ENCODE results near the gene MRFAP1L1. TPM values are rescaled to one million over a fixed set of nuclear protein-coding genes. Genes with fewer than 3 reads are reported as not detected.

The MRFAP1L1 gene
- total RNA-seq, 1 donor from 2014 or later = 48.8 TPM

DNA sequence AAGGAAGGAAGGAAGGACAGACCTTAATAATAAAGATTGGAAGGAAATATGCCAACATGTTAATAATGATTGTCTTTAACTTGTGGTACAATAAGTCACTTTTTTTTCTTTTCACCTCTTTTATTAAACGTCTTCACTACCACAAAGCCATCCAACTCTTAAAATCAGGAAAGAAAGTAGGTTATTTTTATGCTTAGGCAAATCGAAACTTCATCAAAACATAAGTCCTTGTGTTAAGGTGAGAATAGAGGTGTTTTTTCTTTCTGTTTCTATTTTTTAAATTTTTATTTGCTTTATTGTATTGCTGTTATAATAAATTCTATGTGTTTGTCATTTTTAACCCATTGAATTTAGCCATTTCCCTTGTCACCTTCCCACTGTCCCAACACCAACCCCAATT is 32.8 kb upstream of the MRFAP1L1 start:
- ATAC-seq (no peak), DNase-seq (no peak)
- no peak overlapping the region for H3K4me3 ChIP-seq
- H3K27ac ChIP-seq = no peak overlapping the region
- no peaks in the 10 kb centered on the region for H3K36me3 ChIP-seq
- peaks cover 4% of the 10 kb centered on the region for H3K4me1 ChIP-seq
- intact Hi-C loops (cut with DNase I) = no loop called here
- H3K27me3 ChIP-seq (ENCODE audit: low read depth) = no peaks in the 10 kb centered on the region
- H3K9me3 ChIP-seq = no peaks in the 10 kb centered on the region
- TF ChIP-seq, protein P1, sequence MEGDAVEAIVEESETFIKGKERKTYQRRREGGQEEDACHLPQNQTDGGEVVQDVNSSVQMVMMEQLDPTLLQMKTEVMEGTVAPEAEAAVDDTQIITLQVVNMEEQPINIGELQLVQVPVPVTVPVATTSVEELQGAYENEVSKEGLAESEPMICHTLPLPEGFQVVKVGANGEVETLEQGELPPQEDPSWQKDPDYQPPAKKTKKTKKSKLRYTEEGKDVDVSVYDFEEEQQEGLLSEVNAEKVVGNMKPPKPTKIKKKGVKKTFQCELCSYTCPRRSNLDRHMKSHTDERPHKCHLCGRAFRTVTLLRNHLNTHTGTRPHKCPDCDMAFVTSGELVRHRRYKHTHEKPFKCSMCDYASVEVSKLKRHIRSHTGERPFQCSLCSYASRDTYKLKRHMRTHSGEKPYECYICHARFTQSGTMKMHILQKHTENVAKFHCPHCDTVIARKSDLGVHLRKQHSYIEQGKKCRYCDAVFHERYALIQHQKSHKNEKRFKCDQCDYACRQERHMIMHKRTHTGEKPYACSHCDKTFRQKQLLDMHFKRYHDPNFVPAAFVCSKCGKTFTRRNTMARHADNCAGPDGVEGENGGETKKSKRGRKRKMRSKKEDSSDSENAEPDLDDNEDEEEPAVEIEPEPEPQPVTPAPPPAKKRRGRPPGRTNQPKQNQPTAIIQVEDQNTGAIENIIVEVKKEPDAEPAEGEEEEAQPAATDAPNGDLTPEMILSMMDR (IDR thresholded peaks at IDR 0.05) = no peak

DNA sequence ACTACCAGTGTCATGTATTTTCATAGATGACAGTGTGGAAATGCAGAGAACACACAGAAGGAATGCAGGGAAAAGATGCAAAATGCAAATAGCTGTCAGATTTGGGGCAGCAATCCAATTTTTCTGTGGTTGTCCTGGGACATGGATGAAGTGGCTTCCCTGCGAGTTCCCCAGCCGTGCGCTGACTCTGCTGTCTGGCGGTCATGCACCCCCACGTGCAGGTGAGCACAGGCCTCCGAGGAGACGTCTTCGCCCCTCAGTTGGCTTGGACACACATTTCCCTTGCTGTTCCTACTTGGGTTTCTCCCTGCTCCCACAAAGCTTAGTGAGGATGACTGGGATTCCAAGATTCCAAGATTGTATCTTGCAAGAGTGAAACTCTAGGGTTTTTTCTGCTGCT is 30.7 kb upstream of the MRFAP1L1 start:
- TF ChIP-seq, protein P1 (IDR thresholded peaks at IDR 0.05) = no peak
- no peak overlapping the region for H3K4me3 ChIP-seq
- DNase-seq (no peak), ATAC-seq (no peak)
- intact Hi-C loops (cut with DNase I) = no loop called here
- no peaks in the 10 kb centered on the region for H3K36me3 ChIP-seq
- H3K4me1 ChIP-seq = no peaks in the 10 kb centered on the region
- H3K27me3 ChIP-seq (ENCODE audit: low read depth) = no peaks in the 10 kb centered on the region
- no peaks in the 10 kb centered on the region for H3K9me3 ChIP-seq
- H3K27ac ChIP-seq = no peak overlapping the region

DNA sequence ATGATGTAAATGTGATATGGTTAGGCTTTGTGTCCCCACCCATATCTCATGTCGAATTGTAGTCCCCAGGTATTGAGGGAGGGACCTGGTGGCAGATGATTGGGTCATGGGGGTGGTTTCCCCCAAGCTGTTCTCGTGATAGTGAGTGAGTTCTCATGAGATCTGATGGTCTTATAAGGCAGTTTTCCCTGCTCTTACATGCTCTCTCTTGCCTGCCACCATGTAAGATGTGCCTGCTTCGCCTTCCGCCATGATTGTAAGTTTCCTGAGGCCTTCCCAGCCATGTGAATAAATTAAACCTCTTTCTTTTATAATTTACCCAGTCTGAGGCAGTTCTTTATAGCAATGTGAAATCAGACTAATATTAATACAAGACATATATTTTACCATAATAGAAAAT is 30.3 kb upstream of the MRFAP1L1 start:
- Histone ChIP-seq H3K27ac (no peak overlapping the region), H3K4me3 (no peak overlapping the region), H3K36me3 (no peaks in the 10 kb centered on the region), H3K4me1 (no peaks in the 10 kb centered on the region), H3K9me3 (no peaks in the 10 kb centered on the region), H3K27me3 (ENCODE audit: low read depth) (no peaks in the 10 kb centered on the region)
- ATAC-seq (no peak), DNase-seq (no peak)
- intact Hi-C loops (cut with DNase I) = no loop called here
- TF ChIP-seq, protein P1 (IDR thresholded peaks at IDR 0.05) = no peak

DNA sequence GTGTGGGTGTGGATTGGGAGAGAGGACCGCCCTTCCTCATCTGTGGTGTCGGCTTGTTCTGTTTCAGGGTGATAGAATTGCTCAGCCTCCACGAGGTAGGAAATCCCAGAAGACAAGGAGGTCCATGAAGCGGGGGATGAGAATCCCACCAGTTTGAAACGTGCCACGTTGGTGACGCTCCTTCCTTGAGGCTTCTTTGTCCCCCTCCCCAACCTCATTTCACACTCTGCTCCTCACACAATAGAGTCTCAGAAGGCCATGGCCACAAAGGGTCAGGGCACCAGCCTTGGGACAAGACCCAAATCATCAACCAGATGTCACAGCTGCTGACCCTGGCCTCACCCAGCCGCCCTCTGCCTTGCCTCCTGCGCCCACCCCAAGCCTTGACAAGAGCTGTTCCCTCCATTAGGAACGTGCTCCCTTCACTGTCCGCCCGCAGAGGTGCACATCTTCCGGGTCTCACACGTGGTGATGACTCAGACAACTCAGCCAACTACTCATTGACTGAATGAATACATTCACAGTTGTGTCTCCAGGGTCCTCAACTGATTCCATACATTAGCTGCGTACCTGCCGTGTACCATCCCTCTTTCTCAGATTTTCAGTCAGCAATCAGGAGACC is 24.6 kb upstream of the MRFAP1L1 start:
- Histone ChIP-seq H3K27ac (no peak overlapping the region), H3K36me3 (no peaks in the 10 kb centered on the region), H3K4me3 (no peak overlapping the region), H3K27me3 (ENCODE audit: low read depth) (no peaks in the 10 kb centered on the region), H3K9me3 (no peaks in the 10 kb centered on the region), H3K4me1 (peaks cover 14% of the 10 kb centered on the region)
- DNase-seq (no peak), ATAC-seq (peak in 1 of 2 donors; percentile 31)
- TF ChIP-seq, protein P1 (IDR thresholded peaks at IDR 0.05) = no peak
- intact Hi-C loops (cut with DNase I) = no loop called here

DNA sequence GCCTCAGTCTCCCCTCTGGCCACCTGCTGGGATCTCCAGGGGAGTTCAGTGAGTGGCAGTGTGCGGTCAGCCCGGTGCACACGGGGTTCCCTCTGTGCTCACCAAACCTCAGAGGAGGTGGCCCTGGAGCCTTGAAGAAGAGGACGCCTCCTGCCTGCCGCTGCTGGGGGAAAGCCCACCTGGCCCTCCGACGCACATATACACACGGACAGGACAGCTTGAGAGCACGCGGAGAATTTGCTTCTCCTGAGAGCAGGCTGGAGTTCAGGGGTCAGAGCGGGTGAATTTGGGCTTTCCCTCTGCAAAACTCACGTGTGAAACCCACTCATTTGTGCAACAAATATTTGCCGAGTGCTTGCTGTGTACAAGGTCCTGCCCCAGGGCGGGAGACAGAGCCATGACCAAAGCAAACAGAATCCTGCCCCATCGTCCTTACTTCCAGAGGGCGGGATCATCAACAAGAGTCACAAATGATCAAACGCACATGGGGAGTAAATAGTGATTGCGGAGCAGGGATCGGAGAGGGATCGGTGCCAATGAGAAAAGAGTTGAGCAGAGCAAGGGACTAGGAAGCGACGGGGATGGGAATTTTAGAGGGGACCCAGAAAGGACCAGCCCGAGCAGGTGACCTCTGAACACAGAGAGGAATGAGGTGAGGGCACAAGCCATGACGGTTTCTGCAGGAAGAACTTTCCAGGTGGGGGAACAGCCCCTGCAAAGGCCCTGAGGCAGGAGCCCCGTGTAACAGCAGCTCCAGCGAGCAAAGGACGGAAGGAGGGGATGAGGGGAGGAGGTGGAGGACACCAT is 23.9 kb upstream of the MRFAP1L1 start:
- Histone ChIP-seq H3K36me3 (no peaks in the 10 kb centered on the region), H3K4me3 (no peak overlapping the region), H3K27ac (no peak overlapping the region), H3K9me3 (no peaks in the 10 kb centered on the region), H3K27me3 (ENCODE audit: low read depth) (no peaks in the 10 kb centered on the region), H3K4me1 (peaks cover 14% of the 10 kb centered on the region)
- ATAC-seq (no peak), DNase-seq (no peak)
- intact Hi-C loops (cut with DNase I) = no loop called here
- TF ChIP-seq, protein P1 (IDR thresholded peaks at IDR 0.05) = no peak
